Activated CD8-positive, alpha-beta memory T cell treated with anti-CD3 and anti-CD28 coated beads, Interleukin-2, amount 50 U/mL, for 24 hours (primary cell): ENCODE results near the gene LCN9.
"Not testable (repeated sequence)": the region's sequence is repeated elsewhere in the genome, so short reads cannot be mapped to it uniquely, and the experiment has no call there.

Source experiments
- DNase-seq: peaks from one replicate; pipeline ENCODE4 v3.0.0-alpha.2; 2020; ENCODE audit errors: extremely low read depth

LCN9 gene

DNA sequence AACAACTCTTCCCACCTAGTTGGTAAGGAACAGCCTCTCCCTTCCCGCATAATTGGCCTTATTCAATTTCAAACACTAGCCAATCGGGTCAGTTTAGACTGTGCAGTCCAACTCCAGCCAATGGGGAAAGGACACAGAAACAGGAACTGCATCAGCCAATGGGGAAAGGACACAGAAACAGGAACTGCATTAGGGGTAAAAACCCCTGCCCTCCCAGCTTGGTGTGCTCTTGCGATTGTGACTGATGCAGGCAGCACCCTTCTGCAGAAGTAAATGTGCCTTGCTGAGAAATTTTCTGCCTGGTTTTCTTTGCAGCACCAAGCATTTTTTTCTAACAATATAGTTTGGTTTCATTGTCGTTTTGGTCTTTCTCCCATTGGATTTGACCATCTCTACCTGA, 15.2 kb upstream of the LCN9 start:
- no peak for DNase-seq

DNA sequence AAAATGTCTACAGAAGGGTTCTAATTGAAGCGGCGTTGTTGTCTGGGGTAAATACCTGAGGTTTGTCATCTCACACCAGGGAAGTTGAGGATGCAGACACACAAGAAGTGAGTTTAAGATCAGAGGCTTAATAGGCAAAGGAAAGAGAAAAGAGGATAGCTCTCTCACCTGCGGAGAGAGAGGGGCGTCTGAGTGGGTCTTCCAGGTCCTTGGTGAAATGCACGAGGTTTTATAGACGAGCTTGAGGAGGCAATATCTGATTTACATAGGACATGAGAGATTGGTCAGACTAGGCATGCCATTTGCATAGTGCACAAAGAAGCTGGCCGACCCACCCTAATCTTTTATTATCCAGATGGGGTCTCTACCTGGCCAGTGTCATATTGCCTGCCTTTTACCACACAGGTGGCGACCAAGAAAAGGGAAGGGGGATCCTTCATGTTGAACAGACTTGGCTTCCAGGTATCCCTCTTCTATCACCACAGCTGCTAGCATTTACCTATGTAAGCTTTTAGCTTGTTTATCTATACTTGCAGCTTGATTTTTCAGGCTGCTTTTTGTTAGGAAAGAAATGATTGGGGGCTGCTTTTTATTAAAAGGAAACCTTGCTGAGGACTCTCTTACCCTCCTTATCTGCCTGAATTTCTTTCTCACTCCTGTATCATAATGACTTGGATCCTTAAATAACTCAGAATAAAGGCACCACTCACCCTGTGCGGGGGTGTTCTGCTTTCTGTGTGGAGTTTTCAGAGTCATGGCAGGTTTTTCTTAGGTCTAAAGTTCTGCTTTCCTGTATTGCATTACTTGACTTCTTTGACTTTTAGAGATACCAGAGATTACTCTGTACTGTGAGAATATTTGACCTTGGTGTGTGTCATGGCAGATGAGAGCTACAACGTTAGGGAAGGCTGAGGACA, 14.4 kb upstream of the LCN9 start:
- no peak for DNase-seq

DNA sequence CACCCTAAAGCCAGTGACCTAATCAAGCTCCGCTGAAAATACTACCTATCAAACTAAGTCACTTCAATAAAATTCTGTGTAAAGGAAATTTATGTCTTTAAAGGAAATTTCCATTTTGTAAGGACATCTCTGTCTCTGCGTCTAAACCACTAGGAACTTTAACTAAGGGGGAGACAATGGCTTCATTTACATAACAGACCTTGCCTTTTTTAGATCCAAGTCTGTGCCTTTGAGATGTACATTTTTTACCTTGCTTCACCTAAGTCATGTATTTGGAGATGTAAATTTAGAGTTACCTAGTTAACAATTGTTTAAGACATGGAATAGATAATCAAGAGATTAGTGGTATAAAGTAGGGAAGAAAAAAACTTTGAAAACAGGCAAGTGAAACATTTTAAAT, 13.6 kb upstream of the LCN9 start:
- no peak for DNase-seq

- DNase-seq, result no peak
These were observed 12.7 kb upstream of the LCN9 start for GRCh38 chr9:135650408-135650807.

DNA sequence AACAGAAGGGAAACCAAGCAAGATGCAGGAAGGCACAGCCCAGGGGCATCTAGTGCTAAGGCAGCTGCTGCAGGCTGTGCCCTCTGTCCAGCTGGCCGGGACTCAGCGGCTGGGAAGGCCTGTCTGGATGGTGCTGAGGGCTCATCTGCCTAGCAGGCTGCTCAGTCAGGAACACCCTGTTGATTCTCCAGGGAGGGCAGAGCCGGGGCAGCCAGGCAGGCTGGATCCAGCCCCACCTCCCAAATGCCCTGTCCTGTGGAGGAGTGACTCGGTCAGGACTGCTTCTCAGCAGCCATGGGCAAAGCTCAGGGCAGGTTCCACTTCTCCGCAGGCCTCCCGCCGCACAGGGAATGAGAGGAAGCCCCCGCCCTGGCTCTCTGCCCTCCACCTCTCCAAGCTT, 7.8 kb upstream of the LCN9 start:
- DNase-seq, result no peak

- DNase-seq, result no peak
These were observed 5.7 kb upstream of the LCN9 start for GRCh38 chr9:135657416-135657815.

DNA sequence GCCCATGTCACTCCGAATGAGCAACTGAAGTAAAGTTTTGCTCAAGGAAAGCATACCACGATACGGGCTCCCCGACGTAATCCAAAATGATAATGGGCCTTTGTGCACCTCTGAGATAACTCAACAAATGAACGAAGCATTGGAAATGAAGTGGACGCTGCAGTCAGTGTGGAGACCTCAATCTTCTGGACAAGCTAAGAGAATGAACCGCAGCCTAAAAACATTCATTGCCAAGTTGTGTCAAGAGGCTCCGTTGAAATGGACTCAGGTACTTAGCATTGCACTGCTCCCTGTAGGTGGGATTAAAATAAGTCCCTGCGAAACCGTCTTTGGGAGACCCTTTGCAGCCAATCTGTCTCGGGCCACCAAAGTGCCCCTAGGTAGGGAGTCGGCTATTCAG, 3.9 kb upstream of the LCN9 start:
- DNase-seq, result no peak

DNA sequence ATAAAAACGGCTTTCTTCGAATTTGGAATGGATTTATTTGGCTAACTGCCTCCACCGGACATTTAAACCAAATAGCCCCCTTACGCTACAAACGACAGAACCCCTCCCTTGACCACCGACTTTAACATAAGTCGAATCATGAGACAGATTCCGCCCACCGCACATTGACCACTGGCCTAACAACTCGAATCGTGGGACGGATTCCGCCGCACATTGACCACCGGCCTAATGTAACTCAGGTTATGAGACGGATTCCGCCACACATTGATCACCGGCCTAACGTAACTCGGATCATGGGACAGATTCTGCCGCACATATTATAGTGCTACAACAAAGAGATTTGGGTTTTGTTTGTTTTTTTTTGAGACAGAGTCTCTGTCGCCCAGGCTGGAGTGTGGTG, 2.7 kb upstream of the LCN9 start:
- no peak for DNase-seq

DNA sequence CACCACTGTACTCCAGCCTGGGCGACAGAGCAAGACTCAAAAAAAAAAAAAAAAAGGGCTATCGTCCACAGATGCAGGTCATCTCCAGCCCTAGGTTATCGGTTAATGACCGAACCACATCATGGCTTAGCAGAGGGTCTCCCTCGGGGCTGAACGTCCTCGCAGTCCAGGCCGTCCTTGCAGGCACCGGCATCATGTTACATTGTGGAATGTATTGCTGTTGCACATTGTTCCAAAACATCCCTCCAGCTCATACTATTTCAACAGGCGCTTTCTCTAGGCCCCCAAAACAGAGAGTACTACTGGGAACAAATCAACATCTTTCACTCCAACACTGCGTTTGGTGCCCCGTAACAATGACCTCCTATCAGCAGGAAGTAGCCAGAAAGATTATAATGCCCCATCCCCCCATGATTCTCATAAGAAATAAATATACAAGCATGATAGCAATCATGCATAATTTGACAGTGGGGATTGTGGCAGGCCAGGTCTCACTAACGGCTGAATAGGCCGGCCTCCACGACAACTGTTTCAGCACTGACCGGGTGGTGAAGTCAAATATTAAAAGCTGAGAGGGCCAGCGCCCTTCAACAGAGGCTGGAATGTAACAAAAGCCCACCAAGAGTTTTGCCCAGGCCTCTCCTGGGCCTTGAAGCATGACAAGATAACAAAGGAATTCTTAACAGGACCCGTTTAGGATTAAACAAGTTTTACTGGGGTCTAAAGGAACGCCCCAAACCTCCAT, 1.1 kb upstream of the LCN9 start:
- no peak for DNase-seq

- DNase-seq, result no peak
These were observed 302 bp downstream of the LCN9 start for GRCh38 chr9:135663451-135663770.

- no peak for DNase-seq
These were observed 748 bp downstream of the LCN9 start for GRCh38 chr9:135663857-135664256.

- DNase-seq, result no peak
These were observed 1.2 kb downstream of the LCN9 start for GRCh38 chr9:135664266-135664665.

GRCh38 chr9:135664801-135665794, 2.0 kb downstream of the LCN9 start:
- no peak for DNase-seq

DNA sequence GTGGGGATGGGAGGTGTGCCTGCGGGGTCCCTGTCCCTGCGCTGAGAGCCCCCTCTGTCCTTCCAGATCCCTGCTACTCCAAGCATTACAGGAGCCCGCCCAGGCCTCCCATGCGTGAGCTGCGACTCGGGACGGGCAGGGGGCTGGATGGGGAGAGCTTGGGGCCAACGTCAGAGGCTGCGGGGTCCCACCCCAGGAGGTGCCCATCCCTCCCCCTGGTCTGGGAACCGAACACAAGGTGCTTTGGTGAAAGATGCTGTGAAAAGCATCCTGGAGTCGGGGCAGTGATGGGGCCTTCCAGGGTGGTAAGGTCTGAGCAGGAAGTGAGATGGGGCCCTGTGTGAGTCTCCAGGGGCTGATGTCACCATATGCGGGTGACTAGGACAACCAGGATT, 2.7 kb downstream of the LCN9 start:
- DNase-seq, result no peak

- DNase-seq, result no peak
These were observed 3.7 kb downstream of the LCN9 start for GRCh38 chr9:135666534-135667462.

- DNase-seq, result no peak
These were observed 4.4 kb downstream of the LCN9 start for GRCh38 chr9:135667463-135668001.

DNA sequence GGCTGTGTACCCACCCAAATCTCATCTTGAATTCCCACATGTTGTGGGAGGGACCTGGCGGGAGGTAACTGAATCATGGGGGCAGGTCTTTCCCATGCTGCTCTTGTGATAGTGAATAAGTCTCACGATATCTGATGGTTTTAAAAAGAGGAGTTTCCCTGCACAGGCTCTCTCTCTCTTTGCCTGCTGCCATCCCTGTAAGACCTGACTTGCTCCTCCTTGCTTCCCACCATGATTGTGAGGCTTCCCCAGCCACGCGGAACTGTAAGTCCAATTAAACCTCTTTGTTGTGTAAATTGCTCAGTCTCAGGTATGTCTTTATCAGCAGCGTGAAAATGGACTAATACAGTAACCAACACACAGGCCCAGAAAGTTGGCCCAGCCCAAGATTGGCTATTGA, 5.9 kb downstream of the LCN9 start:
- DNase-seq, result not testable (repeated sequence)

DNA sequence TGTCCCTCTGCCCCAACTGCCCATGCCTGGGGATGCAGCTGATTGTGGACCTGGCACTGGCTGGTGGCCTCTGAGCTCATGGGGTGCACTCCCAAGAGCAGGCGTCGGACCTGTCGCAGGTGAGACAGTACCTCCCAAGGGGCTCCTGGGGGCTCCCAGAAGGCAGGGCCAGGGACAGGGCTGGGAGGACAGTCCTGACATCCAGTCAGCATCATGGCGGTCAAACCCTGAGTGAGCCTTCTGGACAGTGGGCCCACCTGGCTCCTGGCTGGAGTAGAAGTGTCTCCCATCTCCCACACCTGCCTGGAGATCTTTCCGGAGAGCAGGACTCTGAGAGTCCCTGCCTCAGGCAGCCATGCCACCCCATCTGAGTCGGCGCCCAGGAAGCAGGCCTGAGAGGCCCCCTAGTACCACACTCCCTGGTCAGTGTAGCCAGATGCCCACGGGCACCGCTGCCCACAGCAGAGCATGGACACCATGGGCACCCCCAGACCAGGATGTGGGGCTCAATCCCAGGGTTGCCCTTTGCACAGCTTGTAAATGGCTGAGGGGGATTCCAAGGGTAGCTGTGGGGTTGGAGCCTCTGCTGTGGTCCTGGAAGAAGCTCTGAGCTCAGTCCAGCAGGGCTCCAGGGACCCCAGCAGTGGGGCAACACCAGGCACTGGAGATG, 6.6 kb downstream of the LCN9 start:
- no peak for DNase-seq

DNA sequence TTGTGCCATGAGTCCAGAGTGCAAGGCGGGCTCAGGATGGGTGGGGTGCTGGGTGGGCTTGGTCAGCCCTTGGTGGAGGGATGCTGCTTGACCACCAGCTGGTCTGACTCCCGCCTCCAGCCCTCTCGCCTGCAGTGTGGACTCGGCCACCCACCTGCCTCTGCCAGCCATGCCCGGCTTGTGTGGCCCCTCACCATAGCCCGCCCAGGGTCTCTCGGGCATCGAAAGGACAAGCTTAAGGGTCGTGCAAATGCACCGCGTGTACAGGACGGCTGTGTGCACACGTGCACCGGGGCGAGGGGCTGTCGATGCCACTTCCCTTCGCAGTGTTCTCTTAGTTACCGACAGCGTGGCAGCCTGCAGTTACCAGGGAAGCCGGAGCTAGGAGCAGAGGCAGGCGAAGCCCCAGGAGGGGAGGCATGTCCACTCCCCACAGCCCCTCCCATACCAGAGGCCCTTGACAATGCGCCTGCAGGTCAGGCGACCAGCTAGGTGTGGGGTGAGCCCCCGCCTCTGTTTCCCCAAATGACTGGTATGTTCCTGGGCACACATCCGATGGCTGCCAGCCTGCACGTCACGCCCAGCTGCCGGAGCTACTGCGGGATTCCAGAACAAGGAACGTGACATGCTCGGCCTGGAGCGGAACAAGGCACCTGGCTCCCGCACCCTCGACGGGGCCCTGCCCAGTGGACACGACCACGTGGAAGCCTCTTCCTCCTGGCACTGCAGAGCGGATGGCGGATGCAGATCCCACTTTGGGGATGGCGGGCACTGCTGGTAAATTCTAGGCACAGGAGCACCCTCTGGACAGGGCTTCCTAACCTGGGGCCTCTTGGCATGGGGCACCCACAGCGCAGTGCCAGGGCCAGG, 7.8 kb downstream of the LCN9 start:
- no peak for DNase-seq
